ENCODE results near the gene EFNA5. TPM values are rescaled to one million over a fixed set of nuclear protein-coding genes. Genes with fewer than 3 reads are reported as not detected.

Gene EFNA5
- total RNA-seq, 1 experiment from 2014 or later = 216 TPM

DNA sequence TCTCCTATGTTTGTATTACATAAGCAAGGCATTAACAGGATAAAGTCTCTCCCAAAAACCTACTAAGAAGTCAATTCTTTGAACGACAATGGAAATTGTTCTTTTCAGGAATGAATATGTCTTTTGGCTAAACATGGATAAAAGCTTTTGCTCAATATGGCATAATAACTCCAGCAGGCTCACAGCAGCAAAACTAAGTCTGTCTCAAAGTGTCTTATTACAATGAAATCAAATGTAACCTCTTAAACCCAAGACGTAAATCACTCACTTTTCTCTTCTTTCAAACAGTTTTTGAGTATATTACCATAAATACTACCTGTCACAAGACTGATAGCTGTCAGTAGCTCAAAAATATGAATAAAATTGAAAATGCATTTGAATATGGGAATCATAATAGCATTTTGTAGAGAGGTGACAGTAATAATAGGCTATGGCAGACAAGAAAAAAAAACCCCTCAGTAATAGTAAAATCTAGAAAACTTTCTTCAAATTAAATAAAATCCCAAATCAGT is 41.7 kb upstream of the EFNA5 start:
- Mint-ChIP-seq H3K36me3 (ENCODE audit: insufficient read depth, unreplicated experiment) (no peaks in the 10 kb centered on the region), H3K27me3 (ENCODE audit: unreplicated experiment) (no peaks in the 10 kb centered on the region), H3K9me3 (ENCODE audit: low read depth, unreplicated experiment) (peaks cover 4% of the 10 kb centered on the region), H3K27ac (ENCODE audit: unreplicated experiment) (no peak overlapping the region), H3K4me3 (ENCODE audit: low read depth, unreplicated experiment) (no peak overlapping the region), H3K4me1 (ENCODE audit: low read depth, unreplicated experiment) (no peaks in the 10 kb centered on the region)
- no peak for DNase-seq
- no TSS peak for BruUV-seq (replicated peaks)
- intact Hi-C loops (cut with micrococcal nuclease; ENCODE audit: unreplicated experiment) = no loop called here
- TF ChIP-seq, protein P1, sequence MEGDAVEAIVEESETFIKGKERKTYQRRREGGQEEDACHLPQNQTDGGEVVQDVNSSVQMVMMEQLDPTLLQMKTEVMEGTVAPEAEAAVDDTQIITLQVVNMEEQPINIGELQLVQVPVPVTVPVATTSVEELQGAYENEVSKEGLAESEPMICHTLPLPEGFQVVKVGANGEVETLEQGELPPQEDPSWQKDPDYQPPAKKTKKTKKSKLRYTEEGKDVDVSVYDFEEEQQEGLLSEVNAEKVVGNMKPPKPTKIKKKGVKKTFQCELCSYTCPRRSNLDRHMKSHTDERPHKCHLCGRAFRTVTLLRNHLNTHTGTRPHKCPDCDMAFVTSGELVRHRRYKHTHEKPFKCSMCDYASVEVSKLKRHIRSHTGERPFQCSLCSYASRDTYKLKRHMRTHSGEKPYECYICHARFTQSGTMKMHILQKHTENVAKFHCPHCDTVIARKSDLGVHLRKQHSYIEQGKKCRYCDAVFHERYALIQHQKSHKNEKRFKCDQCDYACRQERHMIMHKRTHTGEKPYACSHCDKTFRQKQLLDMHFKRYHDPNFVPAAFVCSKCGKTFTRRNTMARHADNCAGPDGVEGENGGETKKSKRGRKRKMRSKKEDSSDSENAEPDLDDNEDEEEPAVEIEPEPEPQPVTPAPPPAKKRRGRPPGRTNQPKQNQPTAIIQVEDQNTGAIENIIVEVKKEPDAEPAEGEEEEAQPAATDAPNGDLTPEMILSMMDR (IDR thresholded peaks at IDR 0.05; ENCODE audit: unreplicated experiment) = no peak
- CTCF ChIA-PET = interaction anchor here (0.6 to 0.7 kb wide), 2 partner anchors 95 to 1308 kb away, joined by 3 read pairs; no protein-coding TSS in a partner anchor

DNA sequence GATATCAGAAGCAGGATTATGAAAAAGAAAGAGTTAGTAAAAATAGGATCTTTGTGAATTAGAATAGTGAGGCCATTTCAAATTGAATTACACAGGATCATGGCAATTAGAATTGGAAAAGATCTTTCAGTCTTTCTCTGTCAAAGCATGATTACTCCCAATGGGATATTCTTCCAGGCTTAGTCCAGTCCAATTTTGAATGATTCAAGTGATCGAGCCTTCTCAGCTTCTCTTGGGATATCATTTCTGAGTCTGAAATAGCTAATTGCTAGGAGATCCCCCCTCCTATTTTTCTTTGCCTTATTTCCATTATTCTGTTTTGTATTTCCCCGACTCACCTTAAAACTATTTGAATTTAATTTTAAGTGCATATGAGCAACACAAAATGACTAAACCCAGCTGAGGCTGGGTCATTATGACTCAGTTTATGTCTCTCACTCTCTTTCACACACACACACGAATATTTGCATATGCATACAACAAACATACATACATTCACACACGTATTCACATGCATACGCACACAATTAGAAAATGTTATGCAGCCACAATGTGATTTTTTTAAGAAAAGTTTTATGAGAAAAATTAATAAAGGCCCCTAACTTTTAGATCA is 34.8 kb upstream of the EFNA5 start:
- peaks cover 4% of the 10 kb centered on the region for H3K9me3 Mint-ChIP-seq (ENCODE audit: low read depth, unreplicated experiment)
- intact Hi-C loops (cut with micrococcal nuclease; ENCODE audit: unreplicated experiment) = loop anchor here (10.0 kb wide), 1 partner anchor 639 kb away; no protein-coding TSS in a partner anchor
- no peaks in the 10 kb centered on the region for H3K4me1 Mint-ChIP-seq (ENCODE audit: low read depth, unreplicated experiment)
- no peak overlapping the region for H3K4me3 Mint-ChIP-seq (ENCODE audit: low read depth, unreplicated experiment)
- DNase-seq = no peak
- no peaks in the 10 kb centered on the region for H3K27me3 Mint-ChIP-seq (ENCODE audit: unreplicated experiment)
- no TSS peak for BruUV-seq (replicated peaks)
- no peaks in the 10 kb centered on the region for H3K36me3 Mint-ChIP-seq (ENCODE audit: insufficient read depth, unreplicated experiment)
- H3K27ac Mint-ChIP-seq (ENCODE audit: unreplicated experiment) = no peak overlapping the region
- CTCF ChIA-PET = interaction anchor here (1.0 kb wide), 1 partner anchor 488 kb away, joined by 3 read pairs; no protein-coding TSS in a partner anchor
- TF ChIP-seq, protein P1 (IDR thresholded peaks at IDR 0.05; ENCODE audit: unreplicated experiment) = no peak

- TF ChIP-seq, protein P1 (IDR thresholded peaks at IDR 0.05; ENCODE audit: unreplicated experiment) = no peak
- CTCF ChIA-PET = interaction anchor here (1.0 kb wide), 1 partner anchor 487 kb away, joined by 3 read pairs; no protein-coding TSS in a partner anchor
- no peak overlapping the region for H3K27ac Mint-ChIP-seq (ENCODE audit: unreplicated experiment)
- no TSS peak for BruUV-seq (replicated peaks)
- intact Hi-C loops (cut with micrococcal nuclease; ENCODE audit: unreplicated experiment) = loop anchor here (10.0 kb wide), 1 partner anchor 640 kb away; no protein-coding TSS in a partner anchor
- H3K4me3 Mint-ChIP-seq (ENCODE audit: low read depth, unreplicated experiment) = no peak overlapping the region
- DNase-seq = no peak
- H3K4me1 Mint-ChIP-seq (ENCODE audit: low read depth, unreplicated experiment) = no peaks in the 10 kb centered on the region
- H3K27me3 Mint-ChIP-seq (ENCODE audit: unreplicated experiment) = no peaks in the 10 kb centered on the region
- H3K9me3 Mint-ChIP-seq (ENCODE audit: low read depth, unreplicated experiment) = peaks cover 4% of the 10 kb centered on the region
- no peaks in the 10 kb centered on the region for H3K36me3 Mint-ChIP-seq (ENCODE audit: insufficient read depth, unreplicated experiment)
These were observed 34.1 kb upstream of the EFNA5 start for GRCh38 chr5:107704681-107705401.

GRCh38 chr5:107700481-107700880 is 29.7 kb upstream of the EFNA5 start:
- no peak overlapping the region for H3K4me3 Mint-ChIP-seq (ENCODE audit: low read depth, unreplicated experiment)
- H3K27me3 Mint-ChIP-seq (ENCODE audit: unreplicated experiment) = no peaks in the 10 kb centered on the region
- intact Hi-C loops (cut with micrococcal nuclease; ENCODE audit: unreplicated experiment) = loop anchor here (10.0 kb wide), 1 partner anchor 644 kb away; no protein-coding TSS in a partner anchor
- H3K9me3 Mint-ChIP-seq (ENCODE audit: low read depth, unreplicated experiment) = no peaks in the 10 kb centered on the region
- DNase-seq = no peak
- no TSS peak for BruUV-seq (replicated peaks)
- CTCF ChIA-PET = no interaction called here
- H3K4me1 Mint-ChIP-seq (ENCODE audit: low read depth, unreplicated experiment) = no peaks in the 10 kb centered on the region
- TF ChIP-seq, protein P1 (IDR thresholded peaks at IDR 0.05; ENCODE audit: unreplicated experiment) = no peak
- no peaks in the 10 kb centered on the region for H3K36me3 Mint-ChIP-seq (ENCODE audit: insufficient read depth, unreplicated experiment)
- H3K27ac Mint-ChIP-seq (ENCODE audit: unreplicated experiment) = no peak overlapping the region

Measured in Calu3 (cell line).